NCI-H1105 (cell line): ENCODE results near the gene BATF.
"Not testable (repeated sequence)": the region's sequence is repeated elsewhere in the genome, so short reads cannot be mapped to it uniquely, and the experiment has no call there.

Experiments used
- DNase-seq: peaks from one replicate; lab custom pipeline; 2025; lab: John Stamatoyannopoulos, UW

Gene BATF

GRCh38 chr14:75522224-75522982, at the start of gene BATF:
BATF (plus strand) TSS chr14:75522469; CDS start chr14:75522683, 214 bp downstream.
- no peak for DNase-seq

- not testable (repeated sequence) for DNase-seq
These were observed 48.1 kb upstream of the BATF start for GRCh38 chr14:75474127-75474526.

GRCh38 chr14:75476274-75476995, 45.8 kb upstream of the BATF start:
- DNase-seq: no peak

- no peak for DNase-seq
These were observed 44.4 kb upstream of the BATF start for GRCh38 chr14:75477881-75478280.

- DNase-seq: no peak
These were observed 42.3 kb upstream of the BATF start for GRCh38 chr14:75479770-75480600.

GRCh38 chr14:75482366-75482765, 39.9 kb upstream of the BATF start:
- DNase-seq: no peak

- no peak for DNase-seq
These were observed 37.4 kb upstream of the BATF start for GRCh38 chr14:75484711-75485429.

- DNase-seq: no peak
These were observed 36.0 kb upstream of the BATF start for GRCh38 chr14:75486318-75486717.

- DNase-seq: no peak
These were observed 35.1 kb upstream of the BATF start for GRCh38 chr14:75487155-75487671.

GRCh38 chr14:75489480-75489837, 32.8 kb upstream of the BATF start:
- DNase-seq: peak; percentile 32

- no peak for DNase-seq
These were observed 30.8 kb upstream of the BATF start for GRCh38 chr14:75491376-75491978.

GRCh38 chr14:75492832-75493591, 29.3 kb upstream of the BATF start:
- no peak for DNase-seq

- no peak for DNase-seq
These were observed 28.6 kb upstream of the BATF start for GRCh38 chr14:75493592-75494087.

- no peak for DNase-seq
These were observed 27.4 kb upstream of the BATF start for GRCh38 chr14:75494896-75495295.

- no peak for DNase-seq
These were observed 26.9 kb upstream of the BATF start for GRCh38 chr14:75495399-75495798.

GRCh38 chr14:75495882-75496281, 26.4 kb upstream of the BATF start:
- no peak for DNase-seq

GRCh38 chr14:75496755-75497154, 25.5 kb upstream of the BATF start:
- DNase-seq: no peak

- DNase-seq: no peak
These were observed 25.1 kb upstream of the BATF start for GRCh38 chr14:75497191-75497590.

- no peak for DNase-seq
These were observed 24.6 kb upstream of the BATF start for GRCh38 chr14:75497701-75498100.
